Right lobe of liver (tissue), 6 donors: ENCODE data around the gene MAPK12. TPM values are rescaled to one million over a fixed set of nuclear protein-coding genes. Genes with fewer than 3 reads are reported as not detected.
A peak's percentile ranks its signal among the peaks of the same experiment; 100 is the strongest.

Experiments
- ATAC-seq, 4 donors: fragments of 200-7000 bp; cut with Tn5 transposase; one replicate each; pipeline ENCODE4 v1.9.1; 2020; ENCODE audit warnings: mild to moderate bottlenecking in 4 of 4, moderate library complexity in 4 of 4
- DNase-seq, 3 donors: peaks; one replicate each; pipeline ENCODE4 v3.0.0-alpha.2; 2020
- H3K27ac ChIP-seq, 3 donors: fragments of 200-600 bp; one replicate each; pipeline ENCODE4 v1.8.0; 2022
- H3K27me3 ChIP-seq, 2 donors: fragments of 200-600 bp; one replicate each; pipeline ENCODE4 v1.8.0; 2022
- H3K36me3 ChIP-seq, 4 donors: fragments of 200-600 bp; sonication (generic) in 1 of 4; one replicate each; pipeline versions ENCODE4 v1.5.1 to v1.8.0; 2017 to 2022; ENCODE audit warnings: control low read depth in 1 of 4
- H3K4me1 ChIP-seq, 4 donors: fragments of 200-600 bp; sonication (generic) in 1 of 4; one replicate each; pipeline versions ENCODE4 v1.5.1 to v1.8.0; 2017 to 2022; ENCODE audit warnings: control low read depth in 1 of 4
- H3K4me3 ChIP-seq, 3 donors: fragments of 200-600 bp; one replicate each; pipeline ENCODE4 v1.8.0; 2022
- H3K9me3 ChIP-seq, 4 donors: fragments of 200-600 bp; sonication (generic) in 1 of 4; one replicate each; pipeline versions ENCODE4 v1.5.1 to v1.8.0; 2017 to 2022; ENCODE audit warnings: control low read depth in 1 of 4
- CTCF ChIP-seq, 4 donors: fragments of 200-600 bp in 3 of 4; fragments of 450-650 bp in 1 of 4; IDR thresholded peaks; one replicate each; pipeline versions ENCODE4 v1.5.1 to v1.8.0; 2016 to 2022; ENCODE audit warnings: antibody characterized with exemption in 4 of 4, mild to moderate bottlenecking in 2 of 4
- POLR2A ChIP-seq: fragments of 450-650 bp; IDR thresholded peaks from one replicate; pipeline ENCODE4 v1.6.1; 2017; ENCODE audit warnings: antibody characterized with exemption, mild to moderate bottlenecking
- WGBS: methylation state at CpG from one replicate; pipeline ENCODE4 v1.1.6; 2018; ENCODE audit warnings: low coverage, low lambda C conversion rate; ENCODE audit not compliant: insufficient coverage; ENCODE audit errors: missing lambda C conversion rate; 5-methylcytosine and 5-hydroxymethylcytosine counted together
- intact Hi-C, 2 donors: fragments of 100-400 bp; cut with DNase I; formaldehyde crosslinking; loops; one replicate each; pipeline versions ENCODE4 v1.11.2 to v1.14.1; 2022
- total RNA-seq, 6 experiments: library from RNA; depleted of rRNA in 2 of 6; stranded (reverse); fragments of >200 nt in 2 of 6; fragmentation: NEBNext Ultra II Directional in 3 of 6; extraction: Animal tissue kit (Norgen Biotek cat#: 25700) in 3 of 6; gene quantifications; one replicate each; pipeline versions ENCODE4 v1.1.0 to v1.2.4, GENCODE V29; 2016 to 2023
- donor health status: DM: no; HTN: yes; CAD: no.
- donor health status: DM: no; HTN: no; CAD: no.
- donor health status: DM: no; HTN: no; CAD: no.
- donor health status: DM: no; HTN: yes; CAD: no.
- donor health status: DM: no; HTN: yes; CAD: no.

Gene MAPK12
- total RNA-seq, 6 experiments from 2014 or later: 2.1 to 7.6 (median 3.6) TPM

GRCh38 chr22:50213263-50213662, 48.2 kb downstream of the MAPK12 start:
- ATAC-seq: no peak

GRCh38 chr22:50211147-50211546, 50.3 kb downstream of the MAPK12 start:
- Histone ChIP-seq H3K9me3 (no peaks in the 10 kb centered on the region), H3K4me1 (peaks cover 0 to 25% (median 8%) of the 10 kb centered on the region in 4 donors), H3K36me3 (peaks cover 6 to 81% (median 38%) of the 10 kb centered on the region in 4 donors), H3K27ac (no peak overlapping the region), H3K27me3 (no peaks in the 10 kb centered on the region), H3K4me3 (no peak overlapping the region)
- intact Hi-C loops: loop anchor here in 1 of 2 donors (5.0 kb wide), 1 partner anchor 64 kb away; no protein-coding TSS in a partner anchor
- no peak for TF ChIP-seq POLR2A
- no peak for TF ChIP-seq CTCF (IDR thresholded peaks at IDR 0.05)
- peak in 1 of 3 donors; percentile 25 for DNase-seq
- WGBS: 82% methylated on average over 14 of the region's 14 CpGs
- no peak for ATAC-seq

More at GRCh38 chr22:50213263-50213662, 48.2 kb downstream of the MAPK12 start:
- no peaks in the 10 kb centered on the region for H3K27me3 ChIP-seq
- TF ChIP-seq POLR2A (no peak), CTCF (IDR thresholded peaks at IDR 0.05) (no peak)
- H3K9me3 ChIP-seq: no peaks in the 10 kb centered on the region
- intact Hi-C loops: loop anchor here in 1 of 2 donors (5.0 kb wide), 1 partner anchor 66 kb away; no protein-coding TSS in a partner anchor
- no peak overlapping the region for H3K4me3 ChIP-seq
- H3K36me3 ChIP-seq: peaks cover 12 to 92% (median 43%) of the 10 kb centered on the region in 4 donors
- no peak overlapping the region for H3K27ac ChIP-seq
- peaks cover 0 to 8% (median 0%) of the 10 kb centered on the region in 4 donors for H3K4me1 ChIP-seq
- 76% methylated on average over 8 of the region's 9 CpGs for WGBS
- DNase-seq: peak in 1 of 3 donors; percentile 14

- Histone ChIP-seq H3K27ac (no peak overlapping the region), H3K27me3 (no peaks in the 10 kb centered on the region), H3K36me3 (peaks cover 6 to 75% (median 35%) of the 10 kb centered on the region in 4 donors), H3K4me1 (peaks cover 0 to 28% (median 10%) of the 10 kb centered on the region in 4 donors), H3K4me3 (no peak overlapping the region), H3K9me3 (no peaks in the 10 kb centered on the region)
- 70% methylated on average over 3 of the region's 32 CpGs for WGBS
- DNase-seq (peak in 1 of 3 donors; percentile 58), ATAC-seq (no peak)
- no peak for TF ChIP-seq POLR2A
- no peak for TF ChIP-seq CTCF (IDR thresholded peaks at IDR 0.05)
- intact Hi-C loops: loop anchor here in 1 of 2 donors (5.0 kb wide), 1 partner anchor 63 kb away; no protein-coding TSS in a partner anchor
Measured at GRCh38 chr22:50210378-50211139, 50.9 kb downstream of the MAPK12 start.

- ATAC-seq (peak in 1 of 4 donors; percentile 12), DNase-seq (peak; percentile 46 to 63 (median 58))
- peaks cover 0 to 35% (median 12%) of the 10 kb centered on the region in 4 donors for H3K4me1 ChIP-seq
- H3K27me3 ChIP-seq: no peaks in the 10 kb centered on the region
- no peaks in the 10 kb centered on the region for H3K9me3 ChIP-seq
- intact Hi-C loops: loop anchor here (5.0 kb wide), 2 partner anchors 58 to 63 kb away; no protein-coding TSS in a partner anchor
- 7% methylated on average over 6 of the region's 20 CpGs for WGBS
- peak overlapping the region in 1 of 3 donors; percentile 13 for H3K27ac ChIP-seq
- H3K36me3 ChIP-seq: peaks cover 6 to 70% (median 33%) of the 10 kb centered on the region in 4 donors
- TF ChIP-seq POLR2A: no peak
- TF ChIP-seq CTCF (IDR thresholded peaks at IDR 0.05): peak; percentile 72 to 83 (median 82)
- no peak overlapping the region for H3K4me3 ChIP-seq
Measured at GRCh38 chr22:50209893-50210292, 51.6 kb downstream of the MAPK12 start.
